Mesothelial cell of epicardium (in vitro differentiated cells): Measurements from ENCODE around the gene HIC2. TPM values are rescaled to one million over a fixed set of nuclear protein-coding genes. Genes with fewer than 3 reads are reported as not detected.
"Not testable (repeated sequence)": the region's sequence is repeated elsewhere in the genome, so short reads cannot be mapped to it uniquely, and the experiment has no call there.

Experiments used
- DNase-seq, 2 experiments: peaks; one replicate each; pipeline ENCODE4 v3.0.0; 2021; ENCODE audit warnings: low spot score in 2 of 2; ENCODE audit not compliant: unreplicated experiment in 2 of 2
- H3K27ac Mint-ChIP-seq: 2 replicates; pipeline ENCODE4 v1.8.0; 2021; ENCODE audit warnings: mixed read lengths
- H3K27me3 Mint-ChIP-seq: 2 replicates; pipeline ENCODE4 v1.8.0; 2021; ENCODE audit warnings: low read depth, mixed read lengths
- H3K36me3 Mint-ChIP-seq: 2 replicates; pipeline ENCODE4 v1.8.0; 2021; ENCODE audit warnings: mixed read lengths
- H3K4me1 Mint-ChIP-seq: 2 replicates; pipeline ENCODE4 v1.8.0; 2021; ENCODE audit warnings: mixed read lengths
- H3K4me3 Mint-ChIP-seq: 2 replicates; pipeline ENCODE4 v1.8.0; 2021; ENCODE audit warnings: mild to moderate bottlenecking, moderate library complexity, mixed read lengths
- H3K9me3 Mint-ChIP-seq: 2 replicates; pipeline ENCODE4 v1.8.0; 2021; ENCODE audit warnings: mixed read lengths
- total RNA-seq: library from RNA; stranded (reverse); gene quantifications from 3 replicates; pipeline ENCODE4 v1.2.1, GENCODE V29; 2021

The HIC2 gene
- total RNA-seq, 1 donor from 2014 or later = 26.6 TPM

DNA sequence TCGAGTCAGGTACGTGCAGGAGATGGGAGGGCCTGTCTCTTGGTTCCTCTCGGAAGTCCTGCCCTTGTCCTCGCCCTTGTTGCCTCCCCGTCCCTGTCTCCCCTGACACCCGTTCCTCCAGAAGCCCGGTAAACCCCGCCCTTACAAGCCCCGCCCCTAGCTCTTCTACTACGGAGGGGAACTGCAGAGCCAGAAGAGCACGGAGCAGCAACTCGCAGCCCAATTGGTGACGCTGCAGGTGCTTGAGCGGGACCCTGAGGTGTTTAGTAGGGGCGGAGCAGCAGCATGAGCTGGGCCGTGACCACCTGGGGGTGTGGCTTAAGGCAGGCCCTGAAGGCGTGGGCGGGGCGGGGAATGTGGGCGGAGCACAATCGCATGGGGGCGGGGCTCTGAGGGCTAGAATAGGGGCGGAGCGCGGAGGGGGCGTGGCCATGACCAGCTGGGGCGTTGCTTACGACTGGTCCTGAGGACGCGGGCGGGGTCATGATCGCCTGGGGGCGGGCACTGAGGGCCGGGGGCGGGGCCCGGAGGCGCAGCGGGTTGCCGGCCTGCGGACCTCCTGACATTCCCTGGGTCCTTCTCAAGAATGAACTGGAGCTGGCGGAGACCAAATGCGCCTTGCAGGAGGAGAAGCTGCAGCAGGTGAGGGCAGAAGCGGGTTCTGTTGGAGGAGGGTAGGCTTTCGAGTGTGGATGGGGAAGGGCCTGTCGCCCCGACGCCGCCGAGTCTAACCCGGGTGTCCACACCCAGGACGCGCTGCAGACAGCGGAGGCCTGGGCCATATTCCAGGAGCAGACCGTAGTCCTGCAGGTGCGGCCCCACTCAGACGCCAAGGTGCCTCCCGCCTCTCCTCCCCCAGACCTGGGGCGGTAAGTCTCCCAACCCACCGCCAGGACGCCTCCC is 51.3 kb downstream of the HIC2 start:
- H3K27ac Mint-ChIP-seq = peak overlapping the region; percentile 95
- peak overlapping the region; percentile 79 for H3K4me3 Mint-ChIP-seq
- not testable (repeated sequence) for H3K27me3 Mint-ChIP-seq, H3K36me3 Mint-ChIP-seq, H3K4me1 Mint-ChIP-seq, H3K9me3 Mint-ChIP-seq
- peak; percentile 59 to 84 for DNase-seq

DNA sequence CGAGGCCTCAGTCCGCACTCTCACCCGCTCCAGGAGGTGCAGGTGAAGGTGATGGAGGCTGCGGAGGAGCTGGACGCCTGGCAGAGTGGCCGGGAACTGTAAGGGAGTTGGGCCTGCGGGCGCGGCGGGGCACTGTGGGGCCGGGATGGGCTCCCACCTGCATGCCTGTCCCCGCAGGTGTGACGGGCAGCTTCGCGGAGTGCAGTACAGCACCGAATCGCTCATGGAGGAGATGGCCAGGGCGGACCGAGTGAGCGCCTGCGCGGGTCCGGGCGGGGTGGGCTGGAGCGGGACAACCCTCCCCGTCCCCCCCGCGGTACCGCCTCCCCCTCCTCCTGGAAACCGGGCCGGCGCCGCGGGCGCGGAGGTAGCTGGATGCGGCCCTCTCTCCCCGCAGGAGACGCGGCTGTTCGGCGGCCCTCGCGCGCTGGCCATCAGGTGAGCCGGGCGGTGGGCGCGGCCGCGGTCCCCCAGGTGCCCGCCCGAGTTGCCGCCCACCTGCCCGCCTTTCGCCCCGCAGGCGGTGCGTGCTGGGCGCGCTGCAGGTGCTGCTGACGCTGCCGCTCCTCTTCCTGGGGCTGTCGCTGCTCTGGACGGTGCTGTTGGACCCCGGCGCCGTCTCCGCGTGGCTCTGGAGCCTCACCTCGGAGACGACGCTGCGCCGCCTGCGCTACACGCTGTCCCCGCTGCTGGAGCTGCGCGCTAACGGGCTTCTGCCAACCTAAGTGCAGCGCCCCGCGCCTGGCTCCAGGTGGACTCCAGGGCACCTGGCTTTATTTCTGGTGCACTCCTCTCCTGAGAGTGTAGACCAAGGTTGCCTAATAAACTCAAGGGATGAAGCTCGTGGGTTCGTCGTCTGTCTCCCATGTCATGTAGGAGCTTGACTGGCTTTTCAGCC is 52.2 kb downstream of the HIC2 start:
- not testable (repeated sequence) for H3K27ac Mint-ChIP-seq, DNase-seq, H3K9me3 Mint-ChIP-seq, H3K27me3 Mint-ChIP-seq, H3K4me1 Mint-ChIP-seq, H3K36me3 Mint-ChIP-seq, H3K4me3 Mint-ChIP-seq

DNA sequence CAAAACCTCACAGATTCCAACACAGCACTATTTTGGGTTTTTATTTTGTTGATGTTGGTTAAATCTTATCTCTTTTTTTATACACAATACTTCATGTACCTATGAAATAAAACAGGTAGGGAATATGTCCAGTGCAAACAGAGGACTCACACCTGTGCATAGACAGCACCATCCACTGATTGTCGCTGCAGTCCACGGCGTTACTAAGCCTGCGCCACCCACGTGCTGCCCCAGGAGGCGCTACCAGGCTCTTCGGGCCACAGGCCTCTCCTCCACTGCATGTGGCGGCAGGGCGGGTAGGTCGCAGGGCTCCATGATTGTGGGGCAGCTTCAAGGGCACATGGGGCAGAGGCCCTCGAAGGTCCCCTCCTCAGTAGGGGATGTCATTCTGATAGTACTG is 55.8 kb downstream of the HIC2 start:
- H3K36me3 Mint-ChIP-seq, H3K27ac Mint-ChIP-seq, DNase-seq, H3K27me3 Mint-ChIP-seq, H3K4me1 Mint-ChIP-seq, H3K4me3 Mint-ChIP-seq, H3K9me3 Mint-ChIP-seq: not testable (repeated sequence)

DNA sequence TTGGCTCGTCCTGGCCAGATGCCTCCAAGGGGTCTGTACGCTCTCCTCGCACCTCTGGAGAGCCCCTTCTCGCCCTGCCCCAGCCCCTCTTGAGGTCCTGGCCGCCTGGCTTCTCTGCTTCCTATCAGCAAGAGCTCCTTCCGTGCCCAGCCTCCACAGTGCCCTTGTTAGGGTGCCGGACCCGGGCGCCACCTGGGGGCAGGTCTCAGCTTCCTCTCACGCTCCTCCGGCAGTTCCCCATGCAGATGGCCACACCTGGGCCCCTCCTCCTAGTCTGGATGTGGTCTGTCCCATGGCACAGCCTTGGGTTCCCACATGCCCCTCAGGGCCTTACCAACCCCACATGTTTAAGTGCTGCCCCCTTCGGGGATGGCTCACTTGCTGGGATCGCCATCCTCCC is 56.5 kb downstream of the HIC2 start:
- not testable (repeated sequence) for H3K27me3 Mint-ChIP-seq, H3K36me3 Mint-ChIP-seq, H3K4me1 Mint-ChIP-seq, H3K9me3 Mint-ChIP-seq, DNase-seq, H3K27ac Mint-ChIP-seq, H3K4me3 Mint-ChIP-seq

DNA sequence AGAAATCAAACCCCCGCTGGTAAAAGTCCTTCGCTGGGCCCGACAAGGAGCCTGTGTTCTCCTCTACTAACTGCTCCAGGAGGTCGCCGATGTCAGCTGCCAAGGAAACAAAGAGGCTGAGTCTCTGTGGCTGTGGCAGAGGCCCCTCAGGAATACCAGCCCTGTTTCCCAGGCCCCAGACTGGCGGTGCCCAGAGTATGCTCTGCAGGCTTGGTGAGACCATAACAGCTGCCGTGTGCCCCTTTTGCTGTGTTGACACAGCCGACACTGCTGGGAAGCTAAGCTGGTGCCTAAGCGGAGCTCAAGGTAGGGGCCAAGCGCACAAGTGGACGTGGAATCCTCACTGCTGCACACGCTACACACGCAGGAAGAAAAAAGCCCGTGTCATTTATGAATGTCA is 66.9 kb downstream of the HIC2 start:
- not testable (repeated sequence) for H3K4me1 Mint-ChIP-seq, H3K27me3 Mint-ChIP-seq, H3K9me3 Mint-ChIP-seq, H3K36me3 Mint-ChIP-seq, DNase-seq, H3K27ac Mint-ChIP-seq, H3K4me3 Mint-ChIP-seq

DNA sequence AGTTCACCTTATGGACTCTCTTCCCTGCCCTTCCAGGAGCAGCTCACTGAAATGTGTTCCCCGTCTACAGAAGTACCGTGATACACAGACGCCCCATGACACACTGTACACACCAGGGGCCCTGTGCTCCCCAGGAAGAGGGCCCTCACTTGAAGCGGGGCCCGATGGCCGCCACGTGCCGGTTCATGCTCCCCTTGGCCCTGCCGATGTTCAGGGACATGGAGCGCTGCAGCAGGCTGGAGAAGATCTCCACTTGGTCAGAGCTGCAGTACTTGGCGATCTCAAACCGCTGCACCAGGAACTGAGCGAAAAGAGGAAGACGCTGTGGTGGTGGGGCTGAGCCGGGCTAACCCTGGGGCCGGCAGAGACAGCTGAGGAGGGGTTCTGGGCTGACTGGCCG is 70.6 kb downstream of the HIC2 start:
- H3K27me3 Mint-ChIP-seq, H3K4me1 Mint-ChIP-seq, DNase-seq, H3K36me3 Mint-ChIP-seq, H3K9me3 Mint-ChIP-seq, H3K27ac Mint-ChIP-seq, H3K4me3 Mint-ChIP-seq: not testable (repeated sequence)

DNA sequence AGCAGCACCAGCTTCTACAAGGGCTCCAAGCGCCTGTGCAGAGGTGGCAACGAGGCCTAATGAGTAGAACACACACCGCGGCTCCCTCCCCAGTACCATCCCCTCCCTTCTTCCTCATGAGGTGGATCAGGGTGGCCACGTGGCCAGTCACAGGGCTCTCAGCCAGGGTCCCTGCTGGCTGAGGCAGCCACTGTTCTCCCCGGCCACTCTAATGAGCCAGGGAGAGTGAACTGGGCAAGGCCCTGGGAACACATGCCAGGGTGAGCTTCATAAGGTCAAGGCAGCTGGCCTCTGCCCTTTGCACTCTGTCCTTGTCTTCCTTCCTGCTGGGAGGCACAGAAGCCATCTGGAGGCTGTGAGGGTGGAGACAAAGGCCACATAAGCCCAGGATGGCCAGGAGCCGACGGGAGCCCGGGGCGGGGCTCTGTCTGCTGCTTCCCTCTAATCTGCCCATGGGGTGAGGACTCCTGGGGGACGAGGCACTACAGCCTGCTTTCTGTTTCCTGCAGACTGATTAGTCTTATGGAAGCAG is 72.0 kb downstream of the HIC2 start:
- not testable (repeated sequence) for H3K27me3 Mint-ChIP-seq, H3K27ac Mint-ChIP-seq, H3K36me3 Mint-ChIP-seq, H3K4me1 Mint-ChIP-seq, H3K9me3 Mint-ChIP-seq, DNase-seq, H3K4me3 Mint-ChIP-seq

DNA sequence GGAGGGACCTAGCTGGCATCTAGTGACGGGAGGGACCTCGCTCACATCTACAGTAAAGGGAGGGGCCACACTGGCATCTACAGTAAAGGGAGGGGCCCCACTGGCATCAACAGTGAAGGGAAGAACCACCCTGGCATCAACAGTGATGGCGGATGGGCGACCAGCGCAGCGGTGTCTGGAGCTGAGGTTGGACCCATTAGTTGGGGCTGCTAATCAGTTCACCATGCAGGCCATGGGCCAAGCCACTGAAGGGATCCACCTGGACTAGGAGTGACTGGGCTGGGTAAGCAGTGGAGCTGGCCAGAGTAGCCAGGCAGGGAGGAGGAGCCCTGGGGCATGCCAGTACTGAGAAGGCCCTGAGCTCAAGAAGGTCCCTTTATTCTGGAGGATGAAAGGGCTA is 73.4 kb downstream of the HIC2 start:
- not testable (repeated sequence) for H3K27ac Mint-ChIP-seq, H3K27me3 Mint-ChIP-seq, H3K9me3 Mint-ChIP-seq, H3K4me3 Mint-ChIP-seq, H3K36me3 Mint-ChIP-seq, DNase-seq, H3K4me1 Mint-ChIP-seq

DNA sequence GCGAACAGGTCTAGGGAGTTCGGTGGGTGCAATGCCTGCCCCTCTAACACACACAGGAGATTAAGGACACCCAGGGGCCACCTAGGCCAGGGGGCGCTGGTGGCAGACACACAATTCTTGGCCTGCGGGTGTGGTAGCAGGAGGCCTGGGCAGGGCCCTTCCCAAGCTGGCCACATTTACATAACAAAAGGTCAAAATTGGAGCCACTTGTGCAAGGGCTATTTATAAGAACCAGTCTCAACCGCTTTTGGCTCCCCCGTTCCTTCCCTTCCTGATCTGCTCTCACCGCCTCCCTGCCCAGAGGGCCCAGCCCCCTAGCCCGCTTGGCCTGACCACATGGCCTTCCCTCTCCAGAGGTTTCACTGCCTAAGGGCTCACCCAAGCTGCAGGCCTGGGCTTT is 75.1 kb downstream of the HIC2 start:
- not testable (repeated sequence) for H3K4me3 Mint-ChIP-seq, H3K36me3 Mint-ChIP-seq, H3K27me3 Mint-ChIP-seq, H3K27ac Mint-ChIP-seq, H3K9me3 Mint-ChIP-seq, H3K4me1 Mint-ChIP-seq, DNase-seq

DNA sequence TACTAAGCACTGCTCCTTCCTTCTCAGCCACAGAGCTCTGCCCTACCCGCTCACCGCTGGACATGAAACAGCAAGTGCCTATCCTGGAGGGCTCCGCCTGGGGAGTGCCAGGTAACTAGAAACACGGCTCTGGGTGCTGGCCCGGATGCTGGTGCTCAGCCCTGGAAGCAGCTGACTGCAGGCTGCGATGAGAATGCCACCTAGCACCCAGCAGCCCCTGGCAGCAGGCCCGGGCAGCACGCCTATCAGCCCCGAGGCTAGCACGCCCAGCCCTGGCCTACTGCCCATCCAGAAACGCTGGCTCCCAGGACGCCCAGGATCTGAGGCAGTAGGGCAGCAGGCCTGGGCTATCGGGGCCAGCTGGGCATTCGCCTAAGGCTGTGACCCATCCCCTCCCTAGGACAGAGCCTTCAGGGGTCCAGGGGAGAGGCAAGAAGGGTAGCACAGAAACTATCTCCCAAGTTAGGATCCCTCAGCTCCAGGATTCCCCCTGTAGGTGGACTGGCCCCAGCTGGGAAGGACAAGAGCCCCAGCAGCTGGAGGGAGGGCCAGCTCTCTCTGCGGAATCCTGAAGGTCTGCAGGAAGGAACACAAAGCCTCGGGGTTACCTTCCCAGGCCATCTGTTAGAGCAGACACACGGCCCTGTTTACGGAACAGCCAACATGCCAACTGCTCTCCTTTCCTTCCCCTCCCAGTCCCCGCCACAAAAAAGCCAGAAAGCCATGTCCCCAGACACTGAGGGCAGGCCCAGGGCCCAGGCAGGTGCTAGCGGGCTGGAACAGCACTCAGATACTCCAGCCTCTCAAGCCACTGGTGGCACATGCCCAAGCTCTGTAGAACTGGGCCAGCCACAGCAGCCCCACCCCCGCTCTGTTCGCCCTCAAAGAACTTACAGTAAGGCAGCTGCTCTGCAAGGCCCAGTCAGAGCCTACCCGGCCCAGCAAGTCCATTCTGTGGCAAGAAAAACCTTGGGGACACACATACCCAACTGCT is 76.9 kb downstream of the HIC2 start:
- not testable (repeated sequence) for DNase-seq, H3K4me3 Mint-ChIP-seq, H3K27ac Mint-ChIP-seq, H3K27me3 Mint-ChIP-seq, H3K36me3 Mint-ChIP-seq, H3K9me3 Mint-ChIP-seq, H3K4me1 Mint-ChIP-seq

DNA sequence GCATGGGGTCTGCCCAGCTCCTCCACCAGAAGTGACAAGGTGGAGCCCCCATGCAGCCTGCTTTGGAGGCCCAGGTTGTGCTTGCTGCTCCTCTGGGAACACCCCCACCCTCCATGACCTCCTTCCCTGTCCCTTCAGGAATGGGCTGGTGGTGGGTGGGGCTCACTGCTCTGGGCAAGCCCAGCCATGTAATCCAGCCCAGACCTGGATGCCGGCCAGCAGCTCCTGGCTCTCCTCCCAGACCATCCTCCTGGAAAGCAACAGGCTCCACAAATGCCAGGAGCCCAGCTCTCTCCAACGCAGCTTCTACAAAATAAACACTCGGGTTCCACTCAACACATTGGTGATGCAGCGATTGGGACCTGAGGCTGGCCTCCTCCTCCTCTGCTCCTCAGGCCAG is 80.8 kb downstream of the HIC2 start:
- not testable (repeated sequence) for H3K4me3 Mint-ChIP-seq, H3K27ac Mint-ChIP-seq, H3K4me1 Mint-ChIP-seq, DNase-seq, H3K27me3 Mint-ChIP-seq, H3K36me3 Mint-ChIP-seq, H3K9me3 Mint-ChIP-seq

DNA sequence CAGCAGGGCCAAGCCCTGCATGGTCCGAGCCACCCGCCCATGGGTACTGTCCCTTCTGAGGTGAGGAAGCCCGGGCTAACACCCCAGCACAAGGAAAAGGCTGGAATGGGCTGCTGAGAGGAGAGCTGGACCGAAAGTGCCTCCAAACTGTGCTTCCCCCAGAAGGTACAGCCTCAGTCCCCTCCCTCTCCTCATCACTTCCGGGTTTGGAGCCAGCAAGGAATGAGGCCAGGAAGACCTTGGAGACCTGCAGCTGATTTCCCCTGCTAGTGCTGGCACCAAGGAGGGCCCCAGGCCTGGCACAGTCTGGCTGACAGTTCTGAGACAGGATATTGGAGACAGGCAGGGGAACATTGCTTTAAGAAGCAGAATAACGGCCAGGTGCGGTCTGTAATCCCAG is 81.3 kb downstream of the HIC2 start:
- not testable (repeated sequence) for DNase-seq, H3K4me1 Mint-ChIP-seq, H3K27me3 Mint-ChIP-seq, H3K36me3 Mint-ChIP-seq, H3K9me3 Mint-ChIP-seq, H3K4me3 Mint-ChIP-seq, H3K27ac Mint-ChIP-seq
